ENCODE data around the gene TTC6.

- TF ChIP-seq CTCF (IDR thresholded peaks at IDR 0.05) (no peak), REST (IDR thresholded peaks at IDR 0.05; ENCODE audit: insufficient read depth in 1 of 2, low read depth in 2 of 2, low read length in 1 of 2) (no peak), POLR2AphosphoS5 (IDR thresholded peaks at IDR 0.05; ENCODE audit: low read depth, low read length) (no peak), TCF7L2 (IDR thresholded peaks at IDR 0.05; ENCODE audit: low read depth, low read length) (no peak)
These were observed 22.1 kb upstream of the TTC6 start for GRCh38 chr14:37573356-37573755.

Measured in Panc1 (cell line).